Lower leg skin (tissue), 4 donors: ENCODE data around the gene CEP128. TPM values are rescaled to one million over a fixed set of nuclear protein-coding genes. Genes with fewer than 3 reads are reported as not detected.

Source experiments
- DNase-seq, 2 donors: peaks; one replicate each; pipeline ENCODE4 v3.0.0-alpha.2; 2019; ENCODE audit warnings: low spot score in 2 of 2
- H3K4me3 ChIP-seq: fragments of 200-600 bp; sonication (generic); 2 replicates; pipeline ENCODE4 v1.5.1; 2017; ENCODE audit warnings: mild to moderate bottlenecking, low read depth; ENCODE audit not compliant: poor library complexity, severe bottlenecking
- POLR2A ChIP-seq, 2 donors: fragments of 450-650 bp; IDR thresholded peaks; one replicate each; pipeline ENCODE4 v1.6.1; 2016 to 2017; ENCODE audit warnings: antibody characterized with exemption in 2 of 2, mild to moderate bottlenecking in 1 of 2, moderate library complexity in 1 of 2
- WGBS, 2 donors: methylation state at CpG; one replicate each; pipeline ENCODE4 v1.1.5; 2018; 5-methylcytosine and 5-hydroxymethylcytosine counted together
- intact Hi-C: fragments of 100-400 bp; cut with DNase I; formaldehyde crosslinking; loops from one replicate; pipeline ENCODE4 v1.15.0; 2023; ENCODE audit warnings: low total_unique reads
- total RNA-seq, 4 donors: library from RNA; depleted of rRNA; stranded (reverse); fragments of >200 nt; gene quantifications; one replicate each; pipeline ENCODE4 v1.1.0, GENCODE V29; 2016
- TF ChIP-seq, protein P1 (sequence below), 3 donors: fragments of 450-650 bp; IDR thresholded peaks; one replicate each; pipeline ENCODE4 v1.5.1; 2016; ENCODE audit warnings: antibody characterized with exemption in 3 of 3, mild to moderate bottlenecking in 3 of 3, moderate library complexity in 2 of 3

Gene CEP128
- total RNA-seq, 4 donors from 2014 or later = 5.9 to 10.5 (median 9.0) TPM

DNA sequence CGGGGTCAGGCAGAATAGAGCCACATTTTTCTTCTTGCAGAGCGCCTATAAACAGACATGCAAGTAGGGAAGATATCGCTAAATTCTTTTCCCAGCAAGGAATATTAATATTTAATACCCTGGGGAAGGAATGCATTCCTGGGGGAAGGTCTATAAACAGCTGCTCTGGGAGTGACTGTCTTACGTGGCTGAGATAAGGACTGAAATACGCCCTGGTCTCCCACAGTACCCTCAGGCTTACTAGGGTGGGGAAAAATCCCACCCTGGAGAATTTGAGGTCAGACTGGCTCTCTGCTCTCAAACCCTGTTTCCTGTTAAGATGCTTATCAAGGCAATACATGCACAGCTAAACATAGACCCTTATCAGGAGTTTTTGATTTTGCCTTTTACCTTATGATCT is 262.3 kb downstream of the CEP128 start:
- no peak overlapping the region for H3K4me3 ChIP-seq
- TF ChIP-seq, protein P1, sequence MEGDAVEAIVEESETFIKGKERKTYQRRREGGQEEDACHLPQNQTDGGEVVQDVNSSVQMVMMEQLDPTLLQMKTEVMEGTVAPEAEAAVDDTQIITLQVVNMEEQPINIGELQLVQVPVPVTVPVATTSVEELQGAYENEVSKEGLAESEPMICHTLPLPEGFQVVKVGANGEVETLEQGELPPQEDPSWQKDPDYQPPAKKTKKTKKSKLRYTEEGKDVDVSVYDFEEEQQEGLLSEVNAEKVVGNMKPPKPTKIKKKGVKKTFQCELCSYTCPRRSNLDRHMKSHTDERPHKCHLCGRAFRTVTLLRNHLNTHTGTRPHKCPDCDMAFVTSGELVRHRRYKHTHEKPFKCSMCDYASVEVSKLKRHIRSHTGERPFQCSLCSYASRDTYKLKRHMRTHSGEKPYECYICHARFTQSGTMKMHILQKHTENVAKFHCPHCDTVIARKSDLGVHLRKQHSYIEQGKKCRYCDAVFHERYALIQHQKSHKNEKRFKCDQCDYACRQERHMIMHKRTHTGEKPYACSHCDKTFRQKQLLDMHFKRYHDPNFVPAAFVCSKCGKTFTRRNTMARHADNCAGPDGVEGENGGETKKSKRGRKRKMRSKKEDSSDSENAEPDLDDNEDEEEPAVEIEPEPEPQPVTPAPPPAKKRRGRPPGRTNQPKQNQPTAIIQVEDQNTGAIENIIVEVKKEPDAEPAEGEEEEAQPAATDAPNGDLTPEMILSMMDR (IDR thresholded peaks at IDR 0.05) = no peak
- TF ChIP-seq POLR2A (IDR thresholded peaks at IDR 0.05) = no peak
- intact Hi-C loops = no loop called here
- 92 to 95% methylated on average over 5 of the region's 5 CpGs for WGBS, 2 donors
- DNase-seq = no peak

- no peak for DNase-seq
- intact Hi-C loops = no loop called here
- TF ChIP-seq POLR2A (IDR thresholded peaks at IDR 0.05) = no peak
- TF ChIP-seq, protein P1 (IDR thresholded peaks at IDR 0.05) = no peak
- 97 to 98% methylated on average over 3 of the region's 3 CpGs for WGBS, 2 donors
- H3K4me3 ChIP-seq = no peak overlapping the region
These were observed 263.1 kb downstream of the CEP128 start for GRCh38 chr14:80678436-80678835.

DNA sequence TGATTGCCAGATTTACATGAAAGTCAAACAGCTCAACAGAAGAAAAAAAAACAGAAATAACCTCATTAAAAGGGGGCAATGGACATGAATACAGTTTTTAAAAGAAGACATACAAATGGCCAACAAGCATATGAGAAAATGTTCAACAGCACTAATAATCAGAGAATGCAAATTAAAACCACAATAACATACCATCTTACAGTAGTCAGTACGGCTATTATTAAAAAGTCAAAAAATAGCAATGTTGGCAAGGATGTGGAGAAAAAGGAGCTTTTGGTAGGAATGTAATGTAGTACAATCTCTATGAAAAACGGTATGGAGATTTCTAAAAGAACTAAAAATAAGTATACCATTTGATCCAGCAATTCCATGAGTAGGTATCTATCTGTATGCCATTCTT is 272.1 kb downstream of the CEP128 start:
- H3K4me3 ChIP-seq = no peak overlapping the region
- intact Hi-C loops = no loop called here
- 84 to 87% methylated on average over 2 of the region's 2 CpGs for WGBS, 2 donors
- DNase-seq = no peak
- TF ChIP-seq, protein P1 (IDR thresholded peaks at IDR 0.05) = no peak
- no peak for TF ChIP-seq POLR2A (IDR thresholded peaks at IDR 0.05)

DNA sequence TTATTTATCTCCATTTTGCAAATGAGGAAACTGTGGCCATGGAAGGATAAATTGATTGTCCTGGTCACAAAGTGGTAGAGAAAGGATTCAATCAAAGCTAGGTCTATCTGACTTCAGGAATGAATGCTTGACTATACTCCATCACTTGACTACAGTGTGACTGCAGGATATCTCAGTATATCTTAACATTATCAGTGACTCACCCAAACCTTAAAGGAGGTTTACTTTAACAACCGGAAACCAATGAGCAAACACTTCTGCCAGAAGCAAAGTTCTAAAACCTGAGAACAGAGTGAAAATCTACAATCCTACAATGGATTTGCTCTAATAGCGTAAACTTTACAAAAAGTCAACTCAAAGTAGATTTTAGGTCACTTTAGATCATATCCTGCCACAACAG is 277.0 kb downstream of the CEP128 start:
- H3K4me3 ChIP-seq = no peak overlapping the region
- TF ChIP-seq POLR2A (IDR thresholded peaks at IDR 0.05) = no peak
- TF ChIP-seq, protein P1 (IDR thresholded peaks at IDR 0.05) = no peak
- no peak for DNase-seq
- 90 to 98% methylated on average over 2 of the region's 2 CpGs for WGBS, 2 donors
- intact Hi-C loops = no loop called here

GRCh38 chr14:80663541-80663940 is 278.0 kb downstream of the CEP128 start:
- intact Hi-C loops = no loop called here
- WGBS, 2 donors = 71 to 90% methylated on average over 2 of the region's 2 CpGs
- no peak for DNase-seq
- TF ChIP-seq, protein P1 (IDR thresholded peaks at IDR 0.05) = no peak
- TF ChIP-seq POLR2A (IDR thresholded peaks at IDR 0.05) = no peak
- H3K4me3 ChIP-seq = no peak overlapping the region

DNA sequence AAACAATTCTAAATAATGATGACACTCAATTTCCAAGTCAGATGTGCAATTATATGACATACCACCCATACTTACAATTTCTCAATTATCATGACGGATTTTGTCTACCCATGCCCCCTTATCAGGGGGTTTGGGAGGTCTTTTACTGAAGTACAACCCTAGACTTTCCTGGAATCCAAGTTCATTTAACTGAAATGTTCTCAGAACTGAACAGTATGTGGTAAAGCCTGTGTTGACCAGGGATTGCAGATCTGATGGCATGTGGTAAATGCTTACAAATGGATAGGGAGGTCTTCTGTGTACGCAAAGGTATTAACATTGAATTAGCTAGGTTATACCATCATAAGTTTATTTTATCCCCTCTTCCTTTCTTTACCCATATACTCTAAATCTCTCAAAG is 281.8 kb downstream of the CEP128 start:
- TF ChIP-seq POLR2A (IDR thresholded peaks at IDR 0.05) = no peak
- TF ChIP-seq, protein P1 (IDR thresholded peaks at IDR 0.05) = no peak
- intact Hi-C loops = no loop called here
- DNase-seq = no peak
- 82 to 96% methylated on average over 2 of the region's 2 CpGs for WGBS, 2 donors
- no peak overlapping the region for H3K4me3 ChIP-seq
